HEK293 (cell line): ENCODE data around the gene CAPN8.

Source experiments
- CTCF ChIA-PET: fragments of 350-600 bp; formaldehyde crosslinking; extraction: SDS; loops from one replicate; lab custom pipeline; 2021; ENCODE audit warnings: antibody characterized with exemption; lab: Yijun Ruan, JAX
- POLR2A ChIA-PET: fragments of 300-600 bp; formaldehyde crosslinking; extraction: SDS; loops from one replicate; lab custom pipeline; 2020; ENCODE audit warnings: antibody characterized with exemption, inconsistent platforms; lab: Yijun Ruan, JAX
- H3K27ac ChIP-seq: fragments of 200-500 bp; sonication (Bioruptor generic); 2 replicates; pipeline ENCODE4 v1.5.1; 2014; ENCODE audit warnings: low read depth, low read length, control low read depth, inconsistent platforms; ENCODE audit errors: extremely low read depth
- H3K36me3 ChIP-seq, 2 experiments: fragments of 200-500 bp in 1 of 2; sonication (Bioruptor generic) in 1 of 2; 1 replicate in 1 of 2; 2 replicates in 1 of 2; pipeline ENCODE4 v1.5.1; 2014 to 2017; ENCODE audit warnings: inconsistent platforms in 2 of 2, low read length in 2 of 2; ENCODE audit not compliant: control insufficient read depth in 2 of 2, insufficient read depth in 1 of 2
- H3K4me1 ChIP-seq: fragments of 200-500 bp; sonication (Bioruptor generic); 2 replicates; pipeline ENCODE4 v1.5.1; 2014; ENCODE audit warnings: mild to moderate bottlenecking, low read length, inconsistent platforms; ENCODE audit not compliant: control insufficient read depth, insufficient read depth
- H3K4me3 ChIP-seq: 2 replicates; pipeline ENCODE4 v1.5.1; 2011; ENCODE audit warnings: low read depth, mild to moderate bottlenecking, control low read depth, low read length, moderate library complexity
- H3K9me3 ChIP-seq: fragments of 200-500 bp; sonication (Bioruptor generic); 2 replicates; pipeline ENCODE4 v1.5.1; 2014; ENCODE audit warnings: low read depth, low read length, inconsistent platforms; ENCODE audit not compliant: control insufficient read depth, insufficient read depth
- EGR2 ChIP-seq: fragments of 450-650 bp; formaldehyde crosslinking; IDR thresholded peaks from 2 replicates; pipeline ENCODE4 v1.5.1; 2016; ENCODE audit warnings: low read depth, missing biosample characterization, missing genetic modification characterization
- ELK4 ChIP-seq: IDR thresholded peaks from 2 replicates; pipeline ENCODE4 v1.6.1; 2011; ENCODE audit warnings: mild to moderate bottlenecking, low read depth, low read length, borderline replicate concordance
- GLIS2 ChIP-seq: fragments of 450-650 bp; formaldehyde crosslinking; IDR thresholded peaks from 2 replicates; pipeline ENCODE4 v1.5.1; 2016; ENCODE audit warnings: missing biosample characterization, missing genetic modification characterization
- PRDM10 ChIP-seq: fragments of 450-650 bp; formaldehyde crosslinking; IDR thresholded peaks from 2 replicates; pipeline ENCODE4 v1.5.1; 2016; ENCODE audit warnings: missing biosample characterization, missing genetic modification characterization
- REPIN1 ChIP-seq: fragments of 450-650 bp; formaldehyde crosslinking; IDR thresholded peaks from 2 replicates; pipeline ENCODE4 v1.5.1; 2017; ENCODE audit warnings: missing biosample characterization, missing genetic modification characterization, low read depth
- SCRT2 ChIP-seq: fragments of 450-650 bp; formaldehyde crosslinking; IDR thresholded peaks from 2 replicates; pipeline ENCODE4 v1.5.1; 2016; ENCODE audit warnings: missing biosample characterization, missing genetic modification characterization
- ZBTB10 ChIP-seq: fragments of 450-650 bp; formaldehyde crosslinking; IDR thresholded peaks from 2 replicates; pipeline ENCODE4 v1.5.1; 2016; ENCODE audit warnings: missing biosample characterization, missing genetic modification characterization
- ZFHX2 ChIP-seq: fragments of 450-650 bp; formaldehyde crosslinking; conservative IDR thresholded peaks from 2 replicates; pipeline ENCODE4 v1.5.1; 2016; ENCODE audit warnings: missing biosample characterization, missing genetic modification characterization
- ZFP3 ChIP-seq: fragments of 450-650 bp; formaldehyde crosslinking; IDR thresholded peaks from 2 replicates; pipeline ENCODE4 v1.5.1; 2016; ENCODE audit warnings: low read depth, missing biosample characterization, missing genetic modification characterization
- ZNF221 ChIP-seq: fragments of 450-650 bp; formaldehyde crosslinking; IDR thresholded peaks from 2 replicates; pipeline ENCODE4 v1.5.1; 2017; ENCODE audit warnings: missing biosample characterization, missing genetic modification characterization, borderline replicate concordance
- ZNF23 ChIP-seq: fragments of 450-650 bp; formaldehyde crosslinking; IDR thresholded peaks from 2 replicates; pipeline ENCODE4 v1.5.1; 2016; ENCODE audit warnings: missing biosample characterization, missing genetic modification characterization, borderline replicate concordance
- ZNF248 ChIP-seq: fragments of 450-650 bp; formaldehyde crosslinking; IDR thresholded peaks from 2 replicates; pipeline ENCODE4 v1.5.1; 2017; ENCODE audit warnings: missing biosample characterization, missing genetic modification characterization
- ZNF426 ChIP-seq: fragments of 450-650 bp; formaldehyde crosslinking; IDR thresholded peaks from 2 replicates; pipeline ENCODE4 v1.5.1; 2017; ENCODE audit warnings: missing biosample characterization, missing genetic modification characterization, mild to moderate bottlenecking, inconsistent platforms, moderate library complexity
- ZNF555 ChIP-seq: fragments of 450-650 bp; formaldehyde crosslinking; conservative IDR thresholded peaks from 2 replicates; pipeline ENCODE4 v1.5.1; 2017; ENCODE audit warnings: missing biosample characterization, mild to moderate bottlenecking, missing genetic modification characterization, inconsistent platforms
- ZNF558 ChIP-seq: fragments of 450-650 bp; formaldehyde crosslinking; IDR thresholded peaks from 2 replicates; pipeline ENCODE4 v1.5.1; 2016; ENCODE audit warnings: missing biosample characterization, missing genetic modification characterization
- ZNF571 ChIP-seq: fragments of 450-650 bp; formaldehyde crosslinking; IDR thresholded peaks from 2 replicates; pipeline ENCODE4 v1.5.0; 2017; ENCODE audit warnings: missing biosample characterization, missing genetic modification characterization
- ZNF600 ChIP-seq: fragments of 450-650 bp; formaldehyde crosslinking; IDR thresholded peaks from 2 replicates; pipeline ENCODE4 v1.5.1; 2016; ENCODE audit warnings: missing biosample characterization, missing genetic modification characterization
- ZNF610 ChIP-seq: fragments of 450-650 bp; formaldehyde crosslinking; IDR thresholded peaks from 2 replicates; pipeline ENCODE4 v1.5.1; 2016; ENCODE audit warnings: missing biosample characterization, missing genetic modification characterization, borderline replicate concordance
- ZNF76 ChIP-seq: fragments of 450-650 bp; formaldehyde crosslinking; IDR thresholded peaks from 2 replicates; pipeline ENCODE4; 2016; ENCODE audit warnings: low read depth, missing biosample characterization, missing genetic modification characterization, borderline replicate concordance
- ZNF777 ChIP-seq: fragments of 450-650 bp; formaldehyde crosslinking; IDR thresholded peaks from 2 replicates; pipeline ENCODE4 v1.5.1; 2017; ENCODE audit warnings: missing biosample characterization, missing genetic modification characterization, borderline replicate concordance
- ZNF785 ChIP-seq: fragments of 450-650 bp; formaldehyde crosslinking; IDR thresholded peaks from 2 replicates; pipeline ENCODE4 v1.5.1; 2016; ENCODE audit warnings: missing biosample characterization, missing genetic modification characterization
- ZNF843 ChIP-seq: fragments of 450-650 bp; formaldehyde crosslinking; IDR thresholded peaks from 2 replicates; pipeline ENCODE4 v1.5.1; 2016; ENCODE audit warnings: missing biosample characterization, missing genetic modification characterization
- ZSCAN30 ChIP-seq: fragments of 450-650 bp; IDR thresholded peaks from 2 replicates; pipeline ENCODE4 v1.5.1; 2018; ENCODE audit warnings: missing biosample characterization, mild to moderate bottlenecking, missing genetic modification characterization, moderate library complexity

The CAPN8 gene

GRCh38 chr1:223531742-223532341, 133.7 kb downstream of the CAPN8 start (continued):
- TF ChIP-seq ZNF785 (no peak), ZNF555 (tag by site-specific recombination) (no peak), EGR2 (tag by site-specific recombination) (peak; percentile 89), ZNF558 (tag by site-specific recombination) (no peak), ZNF23 (tag by site-specific recombination) (no peak), PRDM10 (peak; percentile 44), ZNF221 (tag by site-specific recombination) (no peak), ZNF426 (tag by site-specific recombination) (no peak), REPIN1 (tag by site-specific recombination) (no peak), ZNF571 (tag by site-specific recombination) (no peak), ZFP3 (tag by site-specific recombination) (no peak), ZNF777 (tag by site-specific recombination) (no peak), ZFHX2 (tag by site-specific recombination) (peak; percentile 87), ZNF843 (no peak), ZNF600 (tag by site-specific recombination) (no peak), ZNF610 (tag by site-specific recombination) (no peak)

GRCh38 chr1:223525957-223526356, 139.5 kb downstream of the CAPN8 start:
- ChIA-PET CTCF (interaction anchor here (0.8 kb wide), 1 partner anchor 89 kb away, joined by 3 read pairs; no protein-coding TSS in a partner anchor), POLR2A (no interaction called here)
- Histone ChIP-seq H3K27ac (no peak overlapping the region), H3K4me1 (no peaks in the 10 kb centered on the region), H3K9me3 (no peaks in the 10 kb centered on the region), H3K36me3 (no peaks in the 10 kb centered on the region), H3K4me3 (no peak overlapping the region)
- TF ChIP-seq ZSCAN30 (tag by site-specific recombination) (no peak), ZNF76 (no peak), SCRT2 (tag by site-specific recombination) (no peak), ELK4 (no peak), GLIS2 (tag by site-specific recombination) (no peak), ZNF571 (tag by site-specific recombination) (no peak), ZNF248 (no peak), ZNF777 (tag by site-specific recombination) (no peak), ZNF600 (tag by site-specific recombination) (no peak), ZBTB10 (tag by site-specific recombination) (no peak)
